ENCODE measurements around the gene SPTBN2.
A peak's percentile ranks its signal among the peaks of the same experiment; 100 is the strongest.

SPTBN2 gene

DNA sequence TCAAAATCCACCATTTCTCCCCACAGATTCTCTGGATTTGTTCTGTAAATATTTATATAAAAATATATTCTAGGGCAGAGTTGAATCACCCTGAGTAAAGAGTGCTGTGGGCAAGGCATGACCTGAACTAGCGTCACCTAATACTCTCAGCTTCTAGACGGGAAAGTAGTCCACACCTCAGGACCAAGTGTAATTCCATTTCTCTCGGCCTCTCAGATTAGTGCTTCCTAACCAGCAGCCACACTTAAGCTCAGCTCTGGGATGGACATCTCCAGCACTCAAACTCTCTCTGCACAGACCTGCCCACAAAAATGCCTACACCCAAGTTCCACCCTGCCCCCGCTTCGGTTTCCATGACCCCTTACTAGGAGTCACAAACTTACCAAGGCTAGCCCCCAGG, 5.3 kb downstream of the SPTBN2 start:
- DNase-seq: no peak

DNA sequence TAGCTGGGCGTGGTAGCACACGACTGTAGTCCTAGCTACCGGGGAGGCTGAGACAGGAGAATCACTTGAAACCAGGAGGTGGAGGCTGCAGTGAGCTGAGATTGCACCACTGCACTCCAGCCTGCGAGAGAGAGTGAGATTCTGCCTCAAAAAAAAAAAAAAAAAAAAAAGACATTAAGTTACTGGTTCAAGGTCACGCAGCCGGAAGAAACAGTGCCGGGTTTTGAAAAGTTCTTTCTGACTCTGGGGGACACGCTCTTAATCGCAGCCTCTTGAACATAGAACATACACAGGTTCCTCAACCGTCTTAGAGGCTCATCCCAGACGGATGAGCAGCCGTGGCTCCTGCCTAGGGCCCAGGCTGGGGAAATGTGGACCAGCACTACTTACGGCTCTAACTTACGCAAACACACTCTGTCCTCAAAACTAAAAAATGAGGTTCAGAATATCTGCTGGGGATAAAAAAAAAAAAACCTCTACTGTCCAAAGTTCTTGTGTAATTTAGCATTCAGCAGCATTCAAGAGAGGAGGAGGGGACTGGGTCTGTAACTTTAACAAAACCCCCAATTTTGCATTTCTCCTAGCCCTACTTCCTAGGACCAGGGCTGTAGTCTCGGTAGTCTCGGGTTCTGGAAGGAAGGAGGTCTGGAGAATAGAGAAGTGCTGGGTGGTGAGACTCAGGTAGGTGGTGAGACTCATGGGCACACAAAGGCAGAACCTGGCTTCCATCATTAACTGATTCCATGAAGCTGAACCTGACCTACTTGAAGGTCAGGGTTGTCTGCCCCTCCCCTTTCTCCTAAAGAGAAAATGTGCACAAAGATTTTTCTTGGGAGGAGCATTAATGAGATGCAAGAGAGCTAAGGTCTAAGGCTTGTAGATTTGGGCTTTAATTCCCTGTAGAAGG, 6.0 kb downstream of the SPTBN2 start:
- DNase-seq: no peak

DNA sequence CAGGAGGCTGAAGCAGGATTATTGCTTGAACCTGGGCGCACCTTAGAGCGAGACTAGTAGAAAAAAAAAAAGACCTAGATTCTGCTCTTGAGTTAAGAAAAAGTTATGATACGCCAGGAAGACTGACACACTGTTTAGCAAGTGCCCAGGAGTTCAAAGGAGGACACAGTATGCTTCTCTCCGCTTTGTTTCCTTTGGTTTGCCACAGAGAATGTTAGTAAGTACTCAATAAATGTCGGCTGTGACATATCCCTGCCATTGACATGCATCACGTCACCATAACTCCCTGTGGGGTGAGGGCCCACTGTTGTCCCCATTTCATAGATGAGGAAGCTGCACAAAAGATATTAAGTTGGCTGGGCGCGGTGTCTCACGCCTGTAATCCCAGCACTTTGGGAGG, 7.1 kb downstream of the SPTBN2 start:
- DNase-seq: no peak

DNA sequence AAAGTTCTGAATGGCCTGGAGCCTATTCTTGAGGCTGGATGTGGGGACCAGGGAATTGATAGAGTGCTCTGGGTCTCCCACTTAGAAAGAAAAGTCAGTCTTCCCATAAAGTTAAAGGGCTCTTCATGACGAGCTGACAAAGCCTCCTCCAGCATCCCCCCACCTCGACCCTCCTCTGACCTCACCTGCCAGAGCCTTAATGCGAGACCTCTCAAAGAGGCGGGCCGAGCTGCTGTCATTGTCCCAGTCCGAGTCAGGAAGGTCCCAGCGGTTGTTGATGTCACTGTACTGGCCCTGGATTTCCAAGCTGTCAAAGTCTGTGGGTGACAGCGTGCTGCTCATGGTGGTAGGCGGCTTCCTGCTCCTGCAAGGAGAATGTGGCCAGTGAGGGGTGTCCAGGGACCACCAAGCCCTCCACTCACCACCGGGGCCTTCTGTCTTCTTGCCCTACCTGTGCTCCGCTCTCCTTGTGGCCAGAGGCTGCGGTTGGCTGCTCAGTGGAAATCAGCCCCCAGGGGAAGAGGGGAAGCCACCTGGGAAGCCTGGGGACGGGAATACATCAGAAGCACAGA, 8.0 kb downstream of the SPTBN2 start:
- DNase-seq: no peak

DNA sequence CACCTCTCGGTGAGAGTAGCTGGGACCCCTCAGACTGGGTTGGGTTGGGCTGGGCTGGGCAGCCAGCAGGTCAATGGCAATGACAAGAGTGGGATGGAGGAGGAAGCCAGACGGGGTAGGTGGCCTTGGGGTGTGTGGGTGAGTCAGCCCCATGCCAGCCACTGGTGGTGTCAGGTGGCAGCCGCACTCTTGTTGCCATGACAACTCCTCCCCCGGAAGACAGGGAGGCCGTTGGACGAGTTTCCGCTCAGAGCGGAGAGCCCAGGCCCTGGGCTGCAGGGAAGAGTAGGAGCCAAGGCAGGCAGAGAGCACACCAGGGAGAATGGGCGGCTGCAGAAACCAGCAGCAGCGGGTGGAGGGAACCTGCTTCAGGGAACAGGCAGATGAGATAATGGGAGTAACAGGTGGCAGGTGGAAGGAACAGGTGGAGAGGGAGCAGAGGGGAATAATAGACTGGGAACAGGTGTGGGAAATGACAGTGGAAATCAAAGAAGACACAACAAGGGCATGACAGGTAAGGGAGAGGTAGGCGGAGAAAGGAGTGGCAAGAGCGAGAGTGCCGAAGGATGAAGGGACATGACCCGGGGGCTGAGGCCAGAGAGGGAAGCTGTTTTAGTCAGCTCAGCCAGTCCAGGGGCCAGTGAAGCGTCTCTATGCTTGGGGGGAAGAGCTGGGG, 8.7 kb downstream of the SPTBN2 start:
- DNase-seq: peak; percentile 85

DNA sequence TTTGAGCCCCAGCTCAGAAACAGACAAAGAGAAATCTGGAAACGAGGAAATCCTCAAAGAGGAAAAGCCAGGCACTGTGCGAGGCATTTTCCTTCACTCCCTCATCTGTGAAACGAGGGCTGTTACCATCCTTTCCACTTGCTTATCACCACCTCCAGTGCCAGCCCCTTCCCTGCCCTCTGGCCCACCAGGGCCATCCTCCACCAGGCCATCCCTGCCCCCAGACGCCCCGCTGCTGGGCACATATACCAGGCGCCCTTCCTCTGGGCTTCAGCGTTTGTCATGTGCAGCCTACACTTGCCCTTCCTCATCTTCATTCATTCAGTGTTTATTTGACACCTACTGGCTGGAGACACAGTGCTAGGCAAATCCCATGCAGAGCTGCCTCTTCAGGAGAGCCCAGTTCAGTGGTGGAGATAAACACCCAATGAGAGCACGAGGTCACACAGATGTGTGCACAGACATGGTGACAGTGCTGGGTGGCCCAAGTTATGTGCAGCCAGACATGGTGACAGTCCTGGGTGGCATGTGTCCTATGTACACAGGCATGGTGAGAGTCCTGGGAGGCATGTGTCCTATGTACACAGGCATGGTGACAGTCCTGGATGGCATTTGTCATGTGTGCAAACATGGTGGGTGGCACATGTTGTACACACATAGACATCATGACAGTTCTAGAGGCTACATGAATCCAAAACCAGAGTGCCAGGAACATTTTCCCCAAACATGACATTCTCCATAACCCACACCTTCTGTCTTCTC, 9.7 kb downstream of the SPTBN2 start:
- no peak for DNase-seq

DNA sequence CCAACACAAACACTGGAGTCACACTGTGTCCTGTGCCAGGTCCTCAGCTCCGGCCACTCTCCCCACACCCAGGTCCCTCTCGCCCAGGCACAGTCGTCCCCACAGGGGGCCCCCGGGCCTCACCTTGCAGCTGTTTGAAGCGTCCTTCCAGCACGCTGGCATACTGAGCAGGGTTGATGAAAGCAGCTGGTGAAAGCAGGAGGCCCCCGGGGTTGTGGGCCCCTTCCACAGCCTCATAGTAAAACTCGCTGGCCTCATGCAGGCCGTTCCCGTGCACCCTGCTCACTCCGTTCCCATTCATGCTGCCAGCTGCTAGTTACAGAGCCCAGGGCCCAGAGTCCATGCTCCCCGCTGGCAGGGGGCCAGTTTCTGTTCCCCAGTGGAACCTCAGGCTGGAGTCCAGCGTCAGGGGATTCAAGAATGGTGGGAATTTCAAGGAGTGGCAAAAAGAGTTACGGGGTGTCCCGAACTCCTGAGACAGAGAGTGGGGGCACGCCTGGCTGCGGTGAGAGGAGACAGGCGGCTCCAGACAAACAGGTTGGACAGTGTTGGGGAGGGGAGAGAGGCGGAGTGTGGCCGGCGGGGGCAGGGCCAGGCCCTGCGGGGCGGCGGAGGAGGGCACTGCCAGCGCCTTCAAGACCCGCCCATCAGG, 10.6 kb downstream of the SPTBN2 start:
- no peak for DNase-seq

DNA sequence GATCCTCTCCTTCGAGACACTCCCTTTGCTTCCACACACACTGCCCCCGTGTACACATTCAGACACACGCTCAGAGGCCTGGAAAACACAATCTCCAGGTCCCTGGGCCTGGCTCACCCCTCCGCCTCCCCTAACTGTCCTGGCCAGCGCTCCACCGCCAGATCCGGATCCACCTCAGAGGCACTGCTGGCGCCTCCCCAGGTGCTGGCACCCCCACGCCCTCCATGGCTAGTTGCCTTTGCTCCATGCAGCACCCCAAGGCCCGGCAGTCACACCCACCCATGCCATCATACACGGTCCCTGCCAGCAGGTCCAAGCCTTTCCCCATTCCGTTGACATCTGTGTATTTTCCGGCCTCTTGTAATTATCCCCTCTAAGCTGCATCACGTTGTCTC, 11.1 kb downstream of the SPTBN2 start:
- DNase-seq: no peak

DNA sequence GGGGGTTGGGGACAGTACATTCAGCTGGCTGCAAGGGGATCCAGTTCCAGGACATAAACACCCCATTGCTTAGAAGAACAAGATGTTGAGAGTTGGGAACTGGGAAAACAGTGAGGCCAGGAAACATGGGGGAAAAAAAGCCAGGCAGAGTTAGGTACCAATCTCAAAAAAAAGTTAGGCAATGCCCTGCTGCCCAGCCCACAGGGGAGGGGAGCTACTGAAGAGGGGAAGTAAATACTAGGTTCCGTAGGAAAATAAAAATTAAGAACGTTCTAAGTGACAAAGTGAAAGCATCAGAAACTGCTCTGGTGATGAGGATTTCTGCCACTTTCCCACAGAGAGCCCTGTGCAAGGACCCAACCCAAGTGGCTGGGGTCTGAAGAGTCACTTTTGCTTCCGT, 12.0 kb downstream of the SPTBN2 start:
- no peak for DNase-seq

DNA sequence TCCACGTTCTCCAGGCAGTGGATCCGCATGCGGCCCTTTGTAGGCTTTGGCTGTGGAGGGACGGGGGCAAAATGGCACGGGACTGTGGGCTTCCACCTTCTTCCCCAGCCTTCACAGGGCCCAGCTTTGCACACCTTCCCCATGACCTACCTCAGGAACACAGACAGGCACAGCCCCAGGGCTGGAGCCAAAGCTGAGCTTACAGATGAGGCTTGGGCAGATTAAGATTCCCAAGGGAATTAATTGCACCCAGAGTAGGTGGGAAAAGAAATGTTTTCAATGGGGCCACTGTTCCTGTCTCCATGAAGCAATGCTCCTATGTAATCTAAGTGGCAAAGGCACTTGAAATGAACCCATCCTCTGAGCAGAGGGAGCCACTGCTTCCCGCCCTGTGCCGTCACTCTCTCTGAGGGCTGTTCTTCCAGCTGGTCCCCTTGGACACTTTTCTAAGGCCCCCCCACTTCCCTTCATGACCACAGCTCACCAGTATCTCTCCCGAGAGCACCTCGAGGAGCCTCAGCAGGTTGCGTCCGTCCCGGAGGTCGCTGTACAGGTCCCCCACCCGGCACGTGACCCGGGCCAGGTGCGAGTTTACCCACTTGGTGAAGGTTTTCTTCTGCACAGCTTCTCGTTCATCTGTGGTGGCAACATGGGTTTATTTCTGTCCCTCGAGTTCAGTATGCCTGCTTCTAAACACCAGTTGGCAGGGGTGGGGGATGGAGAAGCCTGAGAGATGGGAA, 13.5 kb downstream of the SPTBN2 start:
- DNase-seq: no peak

DNA sequence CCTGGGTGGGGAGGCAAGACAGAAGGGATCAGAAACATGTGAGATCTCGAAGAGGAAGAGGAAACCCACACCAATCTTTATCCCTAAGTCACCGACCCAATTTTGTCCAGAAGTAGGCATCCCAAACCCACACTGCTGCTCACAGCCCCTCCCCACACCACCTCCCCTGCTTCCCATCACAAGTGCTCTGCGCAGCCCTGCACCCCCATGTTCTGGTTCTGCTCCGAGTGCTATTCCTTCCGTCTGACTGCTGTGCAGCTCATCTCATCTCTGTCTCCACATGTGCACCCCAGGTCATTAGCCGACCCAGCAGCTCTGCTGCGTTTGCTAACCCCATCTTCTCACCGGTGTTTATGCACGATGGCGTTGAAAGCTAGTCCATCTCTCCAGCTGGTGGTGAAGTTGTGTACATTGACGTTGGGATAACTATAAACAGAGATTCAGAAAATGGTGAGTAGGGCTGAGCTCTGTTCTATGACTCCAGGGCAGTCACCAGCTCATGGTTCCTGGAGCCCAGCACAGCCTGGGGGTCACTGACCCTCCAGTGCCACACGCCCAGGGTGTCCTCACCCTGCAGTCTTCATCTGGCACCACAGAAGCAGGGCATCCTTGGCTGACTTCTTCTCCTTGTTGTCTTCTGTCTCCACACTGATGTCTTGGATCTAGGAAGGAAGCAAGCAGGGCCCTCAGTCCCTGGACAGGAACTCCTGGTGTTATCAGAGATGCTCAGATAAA, 15.1 kb downstream of the SPTBN2 start:
- no peak for DNase-seq

DNA sequence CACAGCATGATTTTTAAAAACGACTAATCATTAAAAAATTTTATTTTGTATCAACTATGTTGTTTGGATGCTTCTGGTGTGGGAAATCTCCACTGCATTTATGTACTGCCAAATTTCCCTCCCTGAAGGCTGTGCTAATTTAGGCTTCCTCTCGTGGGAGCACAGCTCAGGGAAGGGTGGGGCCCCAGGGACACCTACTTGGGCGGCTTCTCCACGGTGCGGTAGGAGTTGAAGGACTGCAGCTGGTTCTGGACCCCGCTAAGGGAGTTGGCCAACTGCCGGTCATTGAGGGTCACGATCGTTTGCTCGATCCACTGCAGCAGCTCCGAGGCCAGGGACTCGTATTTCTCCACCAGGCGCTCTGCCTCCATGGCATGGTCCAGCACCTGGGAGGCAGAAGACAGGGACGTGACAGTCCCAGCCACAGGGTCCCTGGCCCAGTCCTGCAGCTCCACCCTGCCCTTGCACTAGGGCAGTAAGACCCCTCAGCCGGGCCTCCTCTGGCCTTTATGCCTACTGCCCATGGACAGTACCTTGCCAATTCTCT, 18.6 kb downstream of the SPTBN2 start:
- DNase-seq: no peak

DNA sequence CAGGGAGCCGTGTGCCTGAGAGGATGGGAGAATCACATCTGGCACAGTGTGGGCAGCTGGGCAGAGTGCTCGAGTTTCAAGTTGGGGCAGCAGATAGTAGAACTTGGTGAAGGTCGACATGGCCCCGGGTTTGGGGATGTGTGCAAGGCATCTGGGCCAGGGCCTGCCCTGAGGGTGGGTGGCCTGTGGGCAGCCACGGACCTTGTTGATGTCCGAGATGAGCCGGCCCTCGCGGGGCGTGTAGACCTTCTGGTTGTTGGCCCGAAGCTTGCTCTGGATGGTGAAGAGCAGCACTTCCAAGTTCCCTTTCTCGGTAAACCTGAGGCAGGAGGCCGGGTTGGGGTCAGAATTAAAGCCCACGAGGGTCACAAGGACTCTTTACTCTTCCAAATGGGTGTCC, 20.3 kb downstream of the SPTBN2 start:
- no peak for DNase-seq

DNA sequence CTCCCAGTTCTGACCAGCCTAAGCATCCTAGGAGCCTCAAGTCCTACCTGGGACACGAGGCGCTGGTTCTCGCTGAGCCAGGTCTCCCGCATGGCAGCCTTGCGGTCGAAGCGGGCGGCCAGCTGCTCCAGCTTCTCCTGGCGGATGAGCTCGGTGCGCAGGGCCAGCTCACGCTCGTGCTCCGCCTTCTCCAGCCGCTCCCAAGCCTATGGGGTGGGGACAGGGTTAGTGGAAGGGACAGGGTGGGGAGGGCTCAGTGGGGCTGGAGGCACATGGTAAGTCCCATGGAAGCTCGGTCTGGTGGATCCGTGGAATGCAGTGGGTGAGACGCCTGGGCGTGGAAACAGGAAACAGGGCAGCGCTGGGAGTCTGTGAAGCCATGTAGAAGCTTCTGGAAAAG, 20.9 kb downstream of the SPTBN2 start:
- no peak for DNase-seq

DNA sequence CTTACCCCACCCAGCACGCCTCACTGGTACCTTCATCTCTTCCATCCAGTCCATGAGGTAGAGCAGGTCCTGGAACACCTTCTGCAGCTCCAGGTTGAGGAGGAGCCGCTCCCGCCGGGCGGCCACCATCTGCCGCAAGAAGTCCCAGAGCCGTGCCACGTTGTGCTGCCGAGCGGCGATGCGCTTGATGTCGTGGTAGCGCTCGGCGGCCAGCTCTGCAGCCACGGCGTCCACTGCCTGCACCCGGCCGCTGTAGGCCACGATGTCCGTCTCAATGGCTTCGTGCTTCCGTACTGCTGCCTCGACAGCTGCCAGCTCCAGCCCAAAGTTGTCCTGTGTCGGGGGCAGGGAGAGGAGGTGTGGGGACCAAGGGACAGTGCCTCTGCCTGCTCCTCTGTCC, 21.5 kb downstream of the SPTBN2 start:
- DNase-seq: no peak

DNA sequence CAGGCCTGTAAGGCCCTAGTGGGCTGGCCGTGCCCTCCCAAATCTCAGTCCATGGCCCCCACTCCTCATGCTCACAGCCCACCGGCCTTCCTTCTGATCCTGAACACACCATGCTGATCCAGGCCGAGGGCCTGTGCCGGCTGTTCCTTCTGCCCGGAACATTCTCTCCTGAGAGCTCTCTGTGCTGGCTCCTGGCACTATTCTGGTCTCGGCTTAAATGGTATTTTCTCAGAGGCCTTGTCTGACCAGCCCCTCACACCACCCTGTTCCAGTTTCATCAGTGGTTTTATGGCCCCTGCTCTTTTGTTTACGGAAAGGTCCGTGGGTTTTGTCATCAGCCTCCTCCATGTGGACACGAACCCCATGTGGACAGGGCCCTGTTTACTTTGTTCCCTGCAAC, 22.0 kb downstream of the SPTBN2 start:
- DNase-seq: no peak

DNA sequence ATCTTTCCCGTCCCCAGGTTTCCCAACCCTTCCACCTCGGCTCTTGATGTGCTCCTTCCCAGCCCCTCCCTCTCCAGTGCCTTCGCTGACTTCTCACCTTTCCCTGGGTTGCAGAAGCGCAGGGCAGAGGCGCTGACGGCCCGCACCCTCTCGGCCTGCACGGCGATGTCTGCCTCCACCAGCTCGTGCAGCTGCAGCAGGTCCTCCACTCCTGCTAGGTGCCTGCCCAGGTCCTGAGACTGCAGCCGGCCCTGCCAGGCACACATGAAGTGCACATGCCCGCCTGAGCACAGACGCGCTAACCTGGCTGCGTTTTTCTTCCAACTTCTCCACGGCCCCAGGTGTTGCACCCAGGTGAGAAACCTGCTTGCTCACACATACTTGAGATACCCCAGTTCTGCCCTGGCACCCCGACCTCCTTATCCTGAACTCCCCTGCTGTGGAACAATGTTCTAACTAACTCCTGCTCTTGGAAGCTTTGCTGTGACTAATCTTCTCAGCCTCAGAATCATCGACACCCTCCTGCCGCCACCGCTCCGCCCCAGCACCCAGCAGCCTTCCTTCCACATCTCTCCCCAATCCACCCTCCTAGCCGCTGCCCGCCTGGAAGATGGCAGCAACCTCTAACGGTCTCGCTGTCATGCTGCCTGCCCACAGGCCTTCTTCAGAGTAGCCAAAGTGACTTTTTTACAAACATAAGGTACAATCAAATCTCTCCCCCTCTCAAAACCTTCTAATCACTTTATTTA, 23.3 kb downstream of the SPTBN2 start:
- DNase-seq: no peak

DNA sequence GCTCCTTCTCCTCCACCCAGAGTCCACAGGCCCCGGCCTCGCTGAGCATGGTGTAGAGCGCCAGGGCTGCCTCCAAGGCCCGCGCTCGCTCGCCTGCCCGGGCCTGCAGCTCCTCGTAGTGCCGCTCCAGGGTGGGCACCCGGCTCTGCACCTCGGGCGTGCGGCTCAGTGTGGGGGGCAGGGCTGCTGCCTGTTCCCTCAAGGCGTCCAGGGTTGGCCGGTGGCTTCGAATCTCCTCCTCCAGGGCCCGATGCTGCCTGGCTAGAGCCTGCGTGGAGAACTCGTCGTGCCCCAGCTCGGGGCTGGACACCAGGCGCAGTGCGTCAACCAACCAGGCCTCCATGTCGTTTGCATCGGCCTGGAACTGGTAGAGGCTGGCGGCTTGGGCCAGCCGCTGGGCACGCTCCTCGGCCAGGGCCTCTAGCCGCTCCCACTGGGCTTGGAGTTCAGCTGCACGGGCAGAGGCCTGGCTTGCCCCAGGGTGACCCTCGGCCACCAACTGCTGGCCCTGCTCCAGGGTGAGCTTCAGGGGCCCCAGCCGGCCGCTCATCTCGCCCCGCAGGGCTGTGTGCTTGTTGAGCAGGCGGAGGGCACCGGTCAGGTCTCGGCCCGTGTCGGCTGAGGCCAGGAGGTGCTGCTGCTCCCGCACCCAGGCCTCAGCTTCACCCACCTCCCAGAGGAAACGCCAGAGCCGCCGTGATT, 24.2 kb downstream of the SPTBN2 start:
- DNase-seq: no peak

DNA sequence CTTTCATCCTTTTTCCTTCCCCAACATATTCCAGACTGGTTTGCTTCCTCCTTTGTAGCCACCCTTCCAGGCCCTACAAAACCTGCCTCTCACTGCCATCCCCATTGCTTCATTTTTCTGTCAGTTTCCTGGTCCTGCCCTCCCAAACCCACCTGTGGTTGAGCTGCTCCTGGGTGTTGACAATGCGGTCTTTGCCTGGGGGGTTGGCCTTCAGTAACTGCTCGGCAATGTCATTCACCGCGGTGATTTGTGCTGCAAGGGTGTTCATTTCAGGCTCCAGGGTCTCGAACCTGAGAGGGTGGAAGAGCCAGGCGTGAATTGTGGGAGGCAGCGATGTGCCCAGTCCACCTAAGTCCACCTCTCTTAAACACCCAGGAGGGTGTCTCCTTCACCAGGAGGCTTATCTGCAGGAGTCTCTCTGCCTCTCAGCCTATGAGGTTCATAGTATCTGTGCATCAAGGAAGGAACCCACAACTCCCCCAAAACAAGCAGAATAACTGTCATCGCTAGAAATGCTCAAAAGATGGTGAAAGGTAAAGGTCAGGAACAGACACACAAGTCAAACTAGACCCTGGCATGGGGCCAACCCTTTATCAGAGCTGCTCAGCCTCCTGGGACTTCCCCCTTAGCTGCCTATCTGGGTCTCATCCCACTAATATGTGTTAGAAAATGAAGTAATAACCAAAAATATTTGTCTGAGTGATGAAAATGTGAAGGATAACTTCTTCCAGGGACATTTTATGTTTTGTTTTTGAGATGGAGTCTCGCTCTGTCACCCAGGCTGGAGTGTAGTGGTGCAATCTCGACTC, 27.4 kb downstream of the SPTBN2 start:
- no peak for DNase-seq
